NCI-H2107 (cell line): ENCODE data around the gene SPATA2.

Source experiments
- DNase-seq: peaks from one replicate; lab custom pipeline; 2025; lab: John Stamatoyannopoulos, UW

Gene SPATA2

DNA sequence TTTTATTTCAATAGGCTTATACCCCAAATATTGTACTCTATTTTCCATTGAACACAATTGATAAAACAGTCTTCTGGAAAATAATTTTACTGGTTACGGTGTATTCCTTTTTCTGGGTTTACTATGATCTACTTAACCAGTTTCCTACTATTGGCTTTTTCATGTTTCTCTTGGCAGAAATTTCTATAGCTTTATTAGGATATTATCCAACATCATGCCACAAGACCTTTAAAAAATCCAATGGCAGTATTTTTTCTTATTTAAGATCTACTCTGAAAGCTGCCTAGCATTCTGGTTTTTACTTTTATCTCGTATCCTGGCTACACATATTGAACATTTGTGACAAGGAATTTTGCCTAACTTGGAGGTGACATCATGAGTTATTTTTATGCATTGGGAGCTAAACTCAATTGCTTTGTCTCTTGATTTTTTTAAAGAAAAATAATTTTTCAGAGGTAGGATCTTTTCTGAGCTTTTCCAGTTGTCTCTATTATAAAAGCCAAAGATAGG lies 57.2 kb downstream of the SPATA2 start:
- no peak for DNase-seq

DNA sequence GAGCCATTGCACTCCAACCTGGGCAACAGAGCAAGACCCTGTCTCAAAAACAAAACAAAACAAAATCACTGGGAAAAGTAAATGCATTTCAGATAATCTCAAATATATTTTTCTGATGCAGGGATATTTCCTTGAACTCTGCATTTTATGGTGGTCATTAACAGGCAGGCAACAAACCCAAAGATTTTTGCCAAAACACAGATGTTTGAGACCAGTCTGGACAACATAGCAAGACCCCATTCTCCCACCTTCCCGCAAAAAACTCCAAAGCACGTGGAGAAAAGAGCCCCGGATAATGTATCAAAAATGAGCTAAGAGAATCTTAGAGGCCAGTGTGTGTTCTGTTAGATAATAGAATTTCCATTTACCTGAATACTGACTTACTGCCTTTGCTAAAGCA lies 58.4 kb downstream of the SPATA2 start:
- no peak for DNase-seq

DNA sequence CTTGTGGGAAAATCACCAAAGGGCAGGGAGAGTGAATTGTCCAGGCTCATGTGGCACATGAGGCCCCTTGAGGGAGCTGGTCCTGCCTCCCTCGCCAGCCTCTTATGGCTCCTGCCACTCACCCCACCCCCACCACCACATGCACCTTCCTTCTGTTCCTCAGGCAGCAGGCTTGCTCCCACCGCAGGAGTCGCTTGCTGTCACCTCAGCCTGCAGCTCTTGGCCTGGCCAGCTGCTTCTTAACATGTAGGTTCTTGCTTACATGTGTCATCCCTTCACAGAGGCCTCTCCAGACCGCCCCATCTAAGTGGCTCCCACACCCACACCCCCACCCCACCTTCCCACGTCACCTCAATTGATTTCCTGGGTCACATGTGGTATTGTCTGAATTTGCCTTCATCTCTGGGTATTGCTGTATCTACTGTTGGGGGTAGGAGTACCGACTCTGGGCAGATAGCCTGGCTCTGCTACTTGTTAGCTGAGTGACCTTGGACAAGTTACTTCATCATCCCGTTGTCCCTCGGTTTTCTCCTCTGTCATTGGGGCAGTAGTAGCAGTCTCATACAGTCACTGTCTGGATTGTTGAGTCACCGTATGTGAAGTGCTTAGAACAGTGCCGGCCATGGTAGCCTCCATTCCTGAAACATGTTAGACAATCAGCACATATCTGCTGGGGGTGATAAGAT lies 61.0 kb downstream of the SPATA2 start:
- DNase-seq: no peak

DNA sequence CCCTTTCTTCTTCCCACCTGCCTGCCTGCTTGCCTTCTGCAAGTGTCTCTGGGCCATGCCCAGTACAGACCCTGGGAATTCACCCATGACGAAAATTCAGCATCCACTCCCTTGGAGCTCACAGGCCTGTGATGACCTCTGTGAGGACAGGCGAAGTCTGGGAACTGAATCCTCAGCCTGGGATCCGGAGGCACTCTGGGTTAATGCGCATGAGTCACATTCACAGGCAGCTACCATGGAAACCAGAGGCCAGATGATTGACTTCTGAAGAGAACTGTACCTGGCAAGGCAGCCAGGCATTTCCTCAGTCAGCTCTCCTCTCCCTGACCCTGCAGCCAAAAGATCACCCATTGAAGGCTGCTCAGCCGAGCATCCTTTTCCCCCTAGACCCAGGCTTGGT lies 61.7 kb downstream of the SPATA2 start:
- peak; percentile 32 for DNase-seq
